ENCODE measurements around the gene MYO18A.

The MYO18A gene

GRCh38 chr17:29165800-29166506, 14.2 kb downstream of the MYO18A start:
- no peak overlapping the region for H3K4me3 ChIP-seq (replicated peaks; ENCODE audit: low read depth, low read length)
- DNase-seq (ENCODE audit: low read depth) = no peak
- no peak for TF ChIP-seq CTCF (IDR thresholded peaks at IDR 0.05; ENCODE audit: low read length, missing control alignments)

- no peak for TF ChIP-seq CTCF (IDR thresholded peaks at IDR 0.05; ENCODE audit: low read length, missing control alignments)
- no peak overlapping the region for H3K4me3 ChIP-seq (replicated peaks; ENCODE audit: low read depth, low read length)
- DNase-seq (ENCODE audit: low read depth) = no peak
Measured at GRCh38 chr17:29165261-29165660, 14.9 kb downstream of the MYO18A start.

- no peak overlapping the region for H3K4me3 ChIP-seq (replicated peaks; ENCODE audit: low read depth, low read length)
- no peak for DNase-seq (ENCODE audit: low read depth)
Measured at GRCh38 chr17:29163563-29163962, 16.6 kb downstream of the MYO18A start.

GRCh38 chr17:29162909-29163341, 17.3 kb downstream of the MYO18A start:
- DNase-seq (ENCODE audit: low read depth) = no peak
- TF ChIP-seq CTCF (IDR thresholded peaks at IDR 0.05; ENCODE audit: low read length, missing control alignments) = no peak
- no peak overlapping the region for H3K4me3 ChIP-seq (replicated peaks; ENCODE audit: low read depth, low read length)

More at GRCh38 chr17:29163563-29163962, 16.6 kb downstream of the MYO18A start:
- no peak for TF ChIP-seq CTCF (IDR thresholded peaks at IDR 0.05; ENCODE audit: low read length, missing control alignments)

- H3K4me3 ChIP-seq (replicated peaks; ENCODE audit: low read depth, low read length) = no peak overlapping the region
- no peak for DNase-seq (ENCODE audit: low read depth)
- TF ChIP-seq CTCF (IDR thresholded peaks at IDR 0.05; ENCODE audit: low read length, missing control alignments) = no peak
Measured at GRCh38 chr17:29162082-29162908, 17.9 kb downstream of the MYO18A start.

GRCh38 chr17:29160253-29160652, 19.9 kb downstream of the MYO18A start:
- H3K4me3 ChIP-seq (replicated peaks; ENCODE audit: low read depth, low read length) = no peak overlapping the region
- TF ChIP-seq CTCF (IDR thresholded peaks at IDR 0.05; ENCODE audit: low read length, missing control alignments) = no peak
- no peak for DNase-seq (ENCODE audit: low read depth)
